Middle frontal gyrus (tissue), 1 donor: Measurements from ENCODE around the gene COPE.
A peak's percentile ranks its signal among the peaks of the same experiment; 100 is the strongest.
"Not testable (repeated sequence)": the region's sequence is repeated elsewhere in the genome, so short reads cannot be mapped to it uniquely, and the experiment has no call there.

Source experiments
- DNase-seq: peaks from one replicate; pipeline ENCODE4 v3.0.0-alpha.2; 2015; ENCODE audit warnings: low spot score; ENCODE audit errors: extremely low spot score

Gene COPE

GRCh38 chr19:18940769-18941627 is 21.8 kb upstream of the COPE start, which contains the start of gene HOMER3:
Gene HOMER3, minus strand, starts transcription at chr19:18941217. Its CDS starts 2,235 bp downstream, at chr19:18938982.
- DNase-seq = peak; percentile 27

- DNase-seq = no peak
Observed at GRCh38 chr19:18939922-18940768, 21.0 kb upstream of the COPE start.

GRCh38 chr19:18939163-18939562 is 20.0 kb upstream of the COPE start:
- DNase-seq = no peak

GRCh38 chr19:18933297-18933696 is 14.1 kb upstream of the COPE start:
- no peak for DNase-seq

GRCh38 chr19:18932216-18932841 is 13.1 kb upstream of the COPE start:
- no peak for DNase-seq

- DNase-seq = no peak
Observed at GRCh38 chr19:18931316-18932162, 12.4 kb upstream of the COPE start.

GRCh38 chr19:18929311-18929710 is 10.1 kb upstream of the COPE start:
- DNase-seq = no peak

- no peak for DNase-seq
Observed at GRCh38 chr19:18928018-18928805, 9.0 kb upstream of the COPE start.

- no peak for DNase-seq
Observed at GRCh38 chr19:18924684-18925213, 5.6 kb upstream of the COPE start.

- no peak for DNase-seq
Observed at GRCh38 chr19:18922228-18922985, 3.2 kb upstream of the COPE start.

- DNase-seq = no peak
Observed at GRCh38 chr19:18921593-18921992, 2.4 kb upstream of the COPE start.

GRCh38 chr19:18920400-18920799 is 1.2 kb upstream of the COPE start:
- no peak for DNase-seq

GRCh38 chr19:18919900-18920214 is 670 bp upstream of the COPE start:
- no peak for DNase-seq

- not testable (repeated sequence) for DNase-seq
Observed at GRCh38 chr19:18917593-18917992, 1.6 kb downstream of the COPE start.

GRCh38 chr19:18915639-18916038 is 3.5 kb downstream of the COPE start:
- DNase-seq = peak; percentile 39

- DNase-seq = no peak
Observed at GRCh38 chr19:18913466-18913865, 5.7 kb downstream of the COPE start.

- no peak for DNase-seq
Observed at GRCh38 chr19:18912933-18913332, 6.3 kb downstream of the COPE start.

GRCh38 chr19:18910801-18911436 is 8.3 kb downstream of the COPE start:
- no peak for DNase-seq

GRCh38 chr19:18910010-18910409 is 9.2 kb downstream of the COPE start:
- no peak for DNase-seq
